ENCODE measurements around the gene MYBPC3.

The MYBPC3 gene

DNA sequence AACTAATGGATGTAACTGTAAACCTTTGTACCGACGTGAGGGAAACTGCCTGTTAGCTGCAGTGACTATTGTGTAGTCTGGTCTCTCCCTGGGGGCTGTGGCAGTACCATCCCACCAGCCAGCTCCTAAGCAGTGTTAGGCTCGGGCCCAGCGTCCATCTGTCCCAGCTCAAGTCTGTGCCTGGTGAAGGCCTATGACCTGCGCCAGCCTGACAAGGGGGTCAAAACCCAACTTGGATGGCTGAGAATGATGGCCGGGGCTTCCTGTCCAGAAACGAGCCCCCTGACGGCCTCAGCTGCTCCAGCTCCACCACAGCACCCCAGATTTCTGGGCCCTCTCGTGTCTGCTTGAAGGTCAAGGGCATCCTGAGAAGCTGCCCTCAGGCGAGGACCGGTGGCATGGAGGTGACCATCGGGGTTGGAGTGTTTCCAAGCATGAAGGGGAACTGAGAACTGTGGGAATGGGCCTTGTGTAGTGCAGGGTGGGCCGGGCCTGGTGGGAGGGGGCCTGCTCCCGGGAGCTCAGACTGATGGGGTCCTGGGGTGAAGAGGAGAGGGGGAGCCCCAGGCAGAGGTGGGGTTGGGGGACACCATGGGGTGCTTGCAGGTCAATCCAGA, 40.2 kb upstream of the MYBPC3 start:
- TF ChIP-seq FOXM1 (IDR thresholded peaks at IDR 0.05; ENCODE audit: borderline replicate concordance, low read depth) (no peak), NFIC (IDR thresholded peaks at IDR 0.05) (no peak), CEBPB (IDR thresholded peaks at IDR 0.05) (no peak), CREB1 (IDR thresholded peaks at IDR 0.05; ENCODE audit: low read depth) (no peak), TEAD4 (IDR thresholded peaks at IDR 0.05) (no peak), EP300 (IDR thresholded peaks at IDR 0.05; ENCODE audit: borderline replicate concordance) (no peak), USF1 (IDR thresholded peaks at IDR 0.05) (no peak), YY1 (IDR thresholded peaks at IDR 0.05; ENCODE audit: low read depth) (no peak), MAX (IDR thresholded peaks at IDR 0.05) (no peak), EGR1 (IDR thresholded peaks at IDR 0.05) (no peak), RAD21 (IDR thresholded peaks at IDR 0.05; ENCODE audit: low read depth) (no peak), TCF12 (IDR thresholded peaks at IDR 0.05; ENCODE audit: low read depth) (no peak), TAF1 (IDR thresholded peaks at IDR 0.05; ENCODE audit: low read depth) (no peak), ZBTB7A (IDR thresholded peaks at IDR 0.05; ENCODE audit: low read depth) (no peak)
- TF ChIP-seq, protein P1, sequence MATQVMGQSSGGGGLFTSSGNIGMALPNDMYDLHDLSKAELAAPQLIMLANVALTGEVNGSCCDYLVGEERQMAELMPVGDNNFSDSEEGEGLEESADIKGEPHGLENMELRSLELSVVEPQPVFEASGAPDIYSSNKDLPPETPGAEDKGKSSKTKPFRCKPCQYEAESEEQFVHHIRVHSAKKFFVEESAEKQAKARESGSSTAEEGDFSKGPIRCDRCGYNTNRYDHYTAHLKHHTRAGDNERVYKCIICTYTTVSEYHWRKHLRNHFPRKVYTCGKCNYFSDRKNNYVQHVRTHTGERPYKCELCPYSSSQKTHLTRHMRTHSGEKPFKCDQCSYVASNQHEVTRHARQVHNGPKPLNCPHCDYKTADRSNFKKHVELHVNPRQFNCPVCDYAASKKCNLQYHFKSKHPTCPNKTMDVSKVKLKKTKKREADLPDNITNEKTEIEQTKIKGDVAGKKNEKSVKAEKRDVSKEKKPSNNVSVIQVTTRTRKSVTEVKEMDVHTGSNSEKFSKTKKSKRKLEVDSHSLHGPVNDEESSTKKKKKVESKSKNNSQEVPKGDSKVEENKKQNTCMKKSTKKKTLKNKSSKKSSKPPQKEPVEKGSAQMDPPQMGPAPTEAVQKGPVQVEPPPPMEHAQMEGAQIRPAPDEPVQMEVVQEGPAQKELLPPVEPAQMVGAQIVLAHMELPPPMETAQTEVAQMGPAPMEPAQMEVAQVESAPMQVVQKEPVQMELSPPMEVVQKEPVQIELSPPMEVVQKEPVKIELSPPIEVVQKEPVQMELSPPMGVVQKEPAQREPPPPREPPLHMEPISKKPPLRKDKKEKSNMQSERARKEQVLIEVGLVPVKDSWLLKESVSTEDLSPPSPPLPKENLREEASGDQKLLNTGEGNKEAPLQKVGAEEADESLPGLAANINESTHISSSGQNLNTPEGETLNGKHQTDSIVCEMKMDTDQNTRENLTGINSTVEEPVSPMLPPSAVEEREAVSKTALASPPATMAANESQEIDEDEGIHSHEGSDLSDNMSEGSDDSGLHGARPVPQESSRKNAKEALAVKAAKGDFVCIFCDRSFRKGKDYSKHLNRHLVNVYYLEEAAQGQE (IDR thresholded peaks at IDR 0.05; ENCODE audit: low read depth): no peak

GRCh38 chr11:47391711-47392432, 39.4 kb upstream of the MYBPC3 start:
- no peak for TF ChIP-seq MAX (IDR thresholded peaks at IDR 0.05)
- no peak for TF ChIP-seq USF1 (IDR thresholded peaks at IDR 0.05)
- TF ChIP-seq CREB1 (IDR thresholded peaks at IDR 0.05; ENCODE audit: low read depth): no peak
- no peak for TF ChIP-seq RAD21 (IDR thresholded peaks at IDR 0.05; ENCODE audit: low read depth)
- TF ChIP-seq FOXM1 (IDR thresholded peaks at IDR 0.05; ENCODE audit: borderline replicate concordance, low read depth): no peak
- TF ChIP-seq EP300 (IDR thresholded peaks at IDR 0.05; ENCODE audit: borderline replicate concordance): no peak
- no peak for TF ChIP-seq TEAD4 (IDR thresholded peaks at IDR 0.05)
- TF ChIP-seq EGR1 (IDR thresholded peaks at IDR 0.05): no peak
- TF ChIP-seq ZBTB7A (IDR thresholded peaks at IDR 0.05; ENCODE audit: low read depth): no peak
- TF ChIP-seq CEBPB (IDR thresholded peaks at IDR 0.05): no peak
- no peak for TF ChIP-seq TAF1 (IDR thresholded peaks at IDR 0.05; ENCODE audit: low read depth)
- no peak for TF ChIP-seq YY1 (IDR thresholded peaks at IDR 0.05; ENCODE audit: low read depth)
- TF ChIP-seq NFIC (IDR thresholded peaks at IDR 0.05): no peak
- no peak for TF ChIP-seq TCF12 (IDR thresholded peaks at IDR 0.05; ENCODE audit: low read depth)
- TF ChIP-seq, protein P1 (IDR thresholded peaks at IDR 0.05; ENCODE audit: low read depth): no peak

DNA sequence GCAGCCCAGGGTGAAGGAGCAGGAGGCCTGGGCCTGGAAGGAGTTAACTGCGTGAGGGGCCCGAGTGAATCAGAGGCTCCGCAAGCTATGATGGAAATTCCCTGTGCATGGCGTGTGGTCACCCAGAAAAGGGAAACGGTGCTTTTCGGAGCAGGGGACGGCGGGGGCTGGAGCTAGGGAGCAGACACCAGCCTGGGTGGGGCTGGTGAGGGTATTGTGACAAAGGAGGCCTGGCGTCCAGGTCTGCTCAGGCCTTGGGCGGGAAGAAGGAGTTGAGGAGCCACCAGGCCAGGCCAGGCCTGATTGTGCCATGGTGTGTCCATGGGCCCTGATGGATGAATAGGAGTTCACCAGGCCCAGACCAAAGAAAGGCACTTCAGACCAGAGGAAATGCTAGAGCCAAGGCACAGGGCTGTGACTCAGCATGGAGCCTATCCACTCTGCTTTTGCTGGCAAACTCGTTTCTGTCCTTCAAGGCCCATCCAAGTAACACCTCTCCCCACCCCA, 38.6 kb upstream of the MYBPC3 start:
- no peak for TF ChIP-seq TAF1 (IDR thresholded peaks at IDR 0.05; ENCODE audit: low read depth)
- TF ChIP-seq USF1 (IDR thresholded peaks at IDR 0.05): no peak
- no peak for TF ChIP-seq NFIC (IDR thresholded peaks at IDR 0.05)
- no peak for TF ChIP-seq TCF12 (IDR thresholded peaks at IDR 0.05; ENCODE audit: low read depth)
- no peak for TF ChIP-seq FOXM1 (IDR thresholded peaks at IDR 0.05; ENCODE audit: borderline replicate concordance, low read depth)
- no peak for TF ChIP-seq YY1 (IDR thresholded peaks at IDR 0.05; ENCODE audit: low read depth)
- no peak for TF ChIP-seq EP300 (IDR thresholded peaks at IDR 0.05; ENCODE audit: borderline replicate concordance)
- TF ChIP-seq, protein P1 (IDR thresholded peaks at IDR 0.05; ENCODE audit: low read depth): no peak
- TF ChIP-seq ZBTB7A (IDR thresholded peaks at IDR 0.05; ENCODE audit: low read depth): no peak
- TF ChIP-seq TEAD4 (IDR thresholded peaks at IDR 0.05): no peak
- no peak for TF ChIP-seq CREB1 (IDR thresholded peaks at IDR 0.05; ENCODE audit: low read depth)
- TF ChIP-seq MAX (IDR thresholded peaks at IDR 0.05): no peak
- TF ChIP-seq RAD21 (IDR thresholded peaks at IDR 0.05; ENCODE audit: low read depth): no peak
- no peak for TF ChIP-seq CEBPB (IDR thresholded peaks at IDR 0.05)
